ENCODE measurements around the gene LSM12.

Gene LSM12

DNA sequence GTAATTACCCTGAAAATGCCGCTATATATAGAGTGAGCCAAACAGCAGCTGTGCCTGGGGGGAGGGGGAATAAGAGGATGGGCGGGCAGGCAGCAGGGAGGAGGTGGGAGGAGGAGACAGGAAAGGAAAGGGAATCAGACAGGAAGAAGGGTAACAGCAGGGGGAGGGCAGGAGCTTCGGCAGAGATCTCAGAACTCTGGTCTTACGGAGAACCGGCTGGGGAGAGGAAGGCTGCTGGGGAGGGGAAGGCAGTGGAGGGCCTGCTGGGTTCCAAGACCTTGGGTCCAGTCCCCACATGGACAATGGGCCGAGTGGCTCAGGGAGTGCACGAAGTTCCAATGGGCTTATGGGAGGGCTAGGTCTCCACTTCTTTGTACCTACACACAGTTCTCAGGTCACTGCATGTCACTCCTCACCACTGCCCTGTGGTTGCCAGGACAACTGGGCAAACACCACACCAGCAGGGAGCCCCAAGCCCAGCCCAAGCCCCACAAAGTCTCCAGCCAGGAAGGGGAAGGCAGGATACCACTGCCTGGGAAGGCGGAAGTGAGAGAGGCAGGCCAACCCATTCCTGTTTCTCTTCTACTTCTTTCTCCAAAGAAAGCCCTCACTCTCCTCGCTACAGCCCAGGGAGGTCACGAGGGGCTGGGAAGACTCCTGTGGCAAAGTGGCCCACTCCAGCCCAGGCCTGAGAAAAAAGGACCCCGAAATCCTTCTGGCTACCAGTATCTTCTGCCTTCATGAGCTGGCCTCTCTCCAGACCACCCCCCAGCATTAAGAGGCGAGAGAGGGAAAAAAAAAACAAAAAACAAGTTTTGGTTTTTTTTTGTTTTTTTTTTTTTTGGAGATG, 29.4 kb upstream of the LSM12 start:
- DNase-seq (ENCODE audit: low read depth in 2 of 3, low spot score in 2 of 3): no peak

DNA sequence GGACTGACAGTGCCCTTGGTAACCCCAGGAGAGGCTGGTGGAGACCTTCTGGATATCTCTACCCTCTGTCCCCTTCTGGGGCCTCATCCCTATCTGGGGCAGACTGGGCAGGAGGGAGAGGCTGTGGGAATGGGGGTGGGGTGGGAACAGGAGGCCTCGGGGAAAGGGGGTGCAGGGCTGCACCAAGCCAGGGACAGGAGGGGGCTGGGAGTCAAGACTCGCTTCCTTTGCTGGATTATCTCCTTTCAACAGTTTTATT, 28.8 kb upstream of the LSM12 start:
- no peak for DNase-seq (ENCODE audit: low read depth in 2 of 3, low spot score in 2 of 3)

DNA sequence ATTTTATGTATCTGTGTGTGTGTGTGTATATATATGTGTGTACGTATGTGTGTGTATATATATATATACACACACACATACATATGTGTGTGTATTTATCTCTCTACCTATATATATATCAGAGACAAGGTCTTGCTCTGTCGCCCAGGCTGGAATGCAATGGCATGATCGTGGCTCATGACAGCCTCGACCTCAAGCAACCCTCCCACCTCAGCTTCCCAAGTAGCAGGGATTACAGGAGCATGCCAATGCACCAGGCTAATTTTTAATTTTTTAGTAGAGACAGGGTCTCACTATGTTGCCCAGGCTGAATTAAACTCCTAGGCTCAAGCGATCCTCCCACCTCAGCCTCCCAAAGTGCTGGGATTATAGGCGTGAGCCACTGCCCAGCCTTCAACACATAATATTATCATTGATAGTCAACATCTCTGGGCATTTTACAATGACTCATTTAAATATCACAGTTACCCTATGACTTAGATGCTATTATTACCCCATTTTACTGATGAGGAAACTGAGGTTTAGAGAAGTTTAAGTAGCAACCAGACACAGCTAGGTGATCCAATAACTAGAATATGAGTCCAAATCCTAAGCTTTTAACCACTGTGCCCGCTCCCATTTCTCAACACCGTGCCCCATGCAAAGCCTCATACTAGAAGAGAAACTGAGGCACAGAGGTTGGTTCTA, 28.4 kb upstream of the LSM12 start:
- DNase-seq (ENCODE audit: low read depth in 2 of 3, low spot score in 2 of 3): no peak

DNA sequence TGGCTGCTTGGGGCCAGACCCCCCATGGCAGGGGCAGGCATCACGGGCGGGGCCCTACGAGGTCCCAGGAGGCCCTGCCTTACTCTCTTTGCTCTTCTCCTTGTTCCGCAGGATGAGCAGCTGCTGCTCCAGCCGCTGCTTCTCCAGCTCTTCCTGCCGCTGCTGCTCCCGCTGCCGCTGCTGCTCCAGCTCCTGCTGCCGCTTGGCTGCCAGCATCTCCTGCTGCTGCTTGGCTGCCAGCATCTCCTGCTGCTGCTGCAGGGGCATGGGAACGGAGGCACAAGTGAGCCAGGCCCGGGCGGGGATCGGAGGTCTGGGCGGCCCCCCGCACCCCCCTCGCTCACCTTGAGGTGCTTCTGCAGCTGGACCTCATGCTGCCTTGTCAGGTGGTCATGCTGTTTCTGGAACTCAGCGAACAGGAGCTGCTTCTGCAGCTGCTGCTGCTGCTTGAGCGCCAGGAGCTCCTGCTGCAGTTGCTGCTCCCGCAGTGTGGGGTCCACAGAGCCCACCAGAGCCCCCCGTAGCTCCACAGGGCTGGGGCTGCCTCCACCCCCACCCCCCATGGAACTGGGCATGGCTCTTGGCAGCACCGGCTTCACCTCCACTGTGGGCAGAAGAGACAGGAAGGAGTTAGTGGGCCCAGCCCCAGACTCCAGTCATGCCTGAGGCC, 26.9 kb upstream of the LSM12 start:
- DNase-seq (ENCODE audit: low read depth in 2 of 3, low spot score in 2 of 3): no peak

DNA sequence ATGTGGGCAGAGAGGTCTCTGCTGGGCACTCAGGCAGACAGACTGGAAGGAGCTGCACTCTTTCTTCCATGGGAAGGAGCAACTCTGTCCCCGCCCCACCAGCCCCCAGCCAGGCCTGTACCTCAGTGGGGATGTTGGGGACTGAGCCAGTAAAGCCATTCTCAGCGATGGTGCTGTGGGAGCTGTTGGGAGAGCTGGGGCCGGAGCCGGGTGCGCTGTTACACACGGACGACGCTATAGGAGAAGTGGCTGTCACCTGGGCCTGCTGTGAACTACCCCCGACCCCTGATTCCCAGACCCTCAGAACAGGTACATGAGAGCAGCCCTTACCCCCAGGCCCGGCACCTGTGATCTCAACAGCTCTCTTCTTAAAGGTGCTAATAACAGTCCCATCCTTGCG, 25.6 kb upstream of the LSM12 start:
- DNase-seq (ENCODE audit: low read depth in 2 of 3, low spot score in 2 of 3): no peak

DNA sequence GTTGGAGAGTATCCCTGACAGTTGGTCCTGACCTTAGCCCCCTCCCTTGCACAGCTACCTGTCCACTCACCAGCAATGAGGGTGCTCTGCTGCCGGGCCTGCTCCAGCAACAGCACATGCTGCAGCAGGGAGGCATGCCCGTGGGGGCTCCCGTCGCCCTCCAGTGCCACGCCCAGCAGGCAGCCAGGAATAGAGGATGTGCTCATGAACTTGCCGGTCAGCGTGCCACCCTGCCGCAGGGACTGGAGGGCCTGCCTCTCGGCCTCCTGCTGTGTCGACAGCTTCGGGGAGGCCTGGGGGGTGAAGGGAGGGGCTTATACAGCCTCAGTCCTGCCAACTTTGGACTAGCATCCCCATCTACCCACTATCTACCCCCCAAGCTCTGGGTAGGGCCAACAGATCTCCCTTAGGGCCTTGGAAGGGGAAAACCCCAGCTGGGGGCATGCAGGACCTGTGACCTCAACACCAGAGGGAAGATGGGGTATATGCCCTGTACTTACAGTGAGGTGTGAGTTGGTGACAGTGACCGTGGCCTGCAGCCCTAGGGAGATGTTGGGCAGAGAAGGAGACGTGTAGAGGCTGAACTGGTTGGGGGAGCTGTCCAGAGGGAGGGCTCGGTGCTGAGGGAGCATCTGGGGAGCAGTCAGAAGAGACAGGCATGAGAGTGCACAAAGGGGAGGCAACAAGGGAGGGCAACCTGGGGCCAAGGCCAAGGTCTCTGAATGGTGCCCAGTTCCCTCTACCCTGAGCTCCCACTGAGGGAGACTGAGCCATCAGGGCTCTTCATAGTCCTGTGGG, 24.9 kb upstream of the LSM12 start:
- DNase-seq (ENCODE audit: low read depth in 2 of 3, low spot score in 2 of 3): no peak

DNA sequence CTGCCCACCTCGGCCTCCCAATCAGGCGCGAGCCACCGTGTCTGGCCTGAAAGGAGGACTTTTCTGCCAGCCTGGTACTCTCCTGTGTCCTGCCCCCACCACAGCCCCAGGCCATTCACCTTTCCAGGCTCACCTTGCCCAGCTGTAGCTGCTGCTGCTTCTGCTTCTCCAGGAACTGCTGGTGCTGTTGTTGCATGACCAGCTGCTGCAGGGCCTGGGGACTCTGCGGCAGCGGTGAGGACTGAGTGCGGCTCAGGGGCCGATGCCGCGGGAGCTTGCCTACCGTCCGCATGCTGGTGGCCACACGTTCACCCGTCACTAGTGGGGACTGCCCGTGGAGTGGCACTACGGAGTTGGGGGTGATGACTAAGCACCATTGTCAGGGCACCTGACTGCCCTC, 21.8 kb upstream of the LSM12 start:
- no peak for DNase-seq (ENCODE audit: low read depth in 2 of 3, low spot score in 2 of 3)

DNA sequence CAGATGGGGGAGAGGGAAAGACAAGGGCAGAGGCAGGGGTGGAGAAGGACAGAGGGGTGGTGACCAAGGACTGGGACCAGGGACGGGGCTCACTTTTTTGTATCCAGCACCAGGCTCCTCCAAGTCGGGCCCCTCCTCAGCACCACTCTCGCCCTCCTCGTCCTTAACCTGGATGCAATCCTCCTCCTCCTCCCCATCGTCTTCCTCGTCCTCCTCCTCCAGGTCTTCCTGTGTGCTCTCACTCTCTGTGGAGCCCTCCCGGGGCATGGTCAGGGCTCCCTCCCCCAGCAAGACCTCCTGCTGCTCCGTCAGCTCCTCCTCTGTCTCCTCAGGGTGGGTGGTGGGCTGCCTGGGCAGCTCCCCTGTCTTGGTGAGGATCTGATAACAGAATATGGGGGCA, 20.8 kb upstream of the LSM12 start:
- no peak for DNase-seq (ENCODE audit: low read depth in 2 of 3, low spot score in 2 of 3)

DNA sequence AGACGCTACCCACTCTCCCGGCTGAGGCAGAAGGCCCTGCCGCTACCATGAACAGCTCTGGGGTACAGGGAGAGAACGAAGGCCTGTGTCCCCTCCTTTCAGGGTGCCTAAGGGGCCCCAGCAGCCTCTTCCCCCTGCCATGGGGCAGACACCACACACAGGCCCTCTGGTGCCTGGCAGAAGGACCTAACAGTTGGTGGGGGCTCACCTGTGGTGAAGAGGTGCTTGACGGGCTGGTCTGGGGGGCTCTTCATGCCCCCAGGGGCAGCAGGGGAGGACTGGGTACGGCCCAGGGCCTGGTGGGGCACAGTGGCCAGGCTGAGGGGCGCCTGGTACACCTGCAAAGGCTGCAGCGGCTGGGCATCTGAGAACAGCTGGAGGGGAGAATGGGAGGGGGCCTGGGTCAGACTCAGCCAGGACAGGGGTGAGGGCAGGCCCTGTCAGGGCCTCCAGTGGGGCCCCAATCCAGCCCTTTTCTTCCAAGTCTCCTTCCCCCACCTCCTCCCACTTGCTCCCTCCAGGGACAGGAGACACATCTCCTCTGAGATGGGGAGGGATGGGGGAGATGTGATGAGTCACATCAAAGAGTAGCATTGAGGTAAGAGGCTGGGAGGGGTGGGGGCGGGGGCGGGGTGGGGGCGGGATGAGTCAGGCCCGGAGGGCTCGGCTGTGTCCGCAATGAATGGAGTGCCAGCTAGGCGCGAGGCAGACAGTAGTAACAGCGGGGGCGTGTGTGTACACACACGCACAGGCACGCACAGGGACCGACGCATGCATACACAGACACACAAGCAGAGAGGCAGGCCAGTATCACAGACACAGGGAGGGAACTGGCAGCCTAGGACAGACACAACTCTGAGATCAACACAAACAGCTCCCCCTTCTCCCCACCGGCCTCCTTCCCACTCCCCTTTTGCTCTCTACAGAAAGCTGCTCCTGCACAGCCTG, 20.2 kb upstream of the LSM12 start:
- peak in 2 of 3 experiments; percentile 30 to 33 for DNase-seq (ENCODE audit: low read depth in 2 of 3, low spot score in 2 of 3)

DNA sequence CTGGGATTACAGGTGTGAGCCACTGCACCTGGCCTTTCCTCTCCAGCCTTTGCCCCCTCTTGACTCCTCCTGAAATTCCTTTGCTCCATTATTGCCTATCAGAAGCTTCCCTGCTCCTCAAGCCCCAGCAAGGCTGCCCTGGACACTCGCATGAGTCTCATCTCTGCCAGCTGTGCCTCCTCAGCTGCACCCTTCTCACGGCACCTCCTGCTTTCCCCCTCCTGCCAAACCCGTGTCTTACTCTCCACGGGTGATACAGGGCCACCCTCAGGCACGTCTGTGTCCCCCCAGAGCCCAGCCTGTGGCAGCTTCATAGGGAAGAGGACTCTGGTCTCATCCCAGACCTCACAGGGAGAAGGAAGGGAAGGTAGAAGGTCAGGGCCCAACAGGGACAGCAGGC, 19.4 kb upstream of the LSM12 start:
- DNase-seq (ENCODE audit: low read depth in 2 of 3, low spot score in 2 of 3): no peak

DNA sequence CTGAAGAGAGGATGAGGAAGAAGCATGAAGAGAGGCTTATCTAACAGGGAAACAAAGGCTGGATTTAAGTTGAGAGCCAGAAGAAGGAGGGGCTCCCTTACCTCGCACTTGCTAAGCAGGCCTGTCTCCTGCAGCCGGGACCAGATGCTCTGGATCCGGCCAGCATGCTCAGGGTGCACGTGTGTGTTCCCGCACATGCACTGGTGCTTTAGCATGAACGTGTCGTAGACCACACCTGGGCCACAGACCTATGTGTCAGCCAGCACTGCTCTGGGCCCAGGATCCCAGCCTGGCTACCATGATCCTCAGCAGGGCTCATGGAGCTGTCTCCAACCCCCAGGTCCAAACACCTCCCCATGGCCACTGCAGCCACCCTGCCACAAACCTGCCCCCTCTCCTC, 18.4 kb upstream of the LSM12 start:
- DNase-seq (ENCODE audit: low read depth in 2 of 3, low spot score in 2 of 3): no peak

DNA sequence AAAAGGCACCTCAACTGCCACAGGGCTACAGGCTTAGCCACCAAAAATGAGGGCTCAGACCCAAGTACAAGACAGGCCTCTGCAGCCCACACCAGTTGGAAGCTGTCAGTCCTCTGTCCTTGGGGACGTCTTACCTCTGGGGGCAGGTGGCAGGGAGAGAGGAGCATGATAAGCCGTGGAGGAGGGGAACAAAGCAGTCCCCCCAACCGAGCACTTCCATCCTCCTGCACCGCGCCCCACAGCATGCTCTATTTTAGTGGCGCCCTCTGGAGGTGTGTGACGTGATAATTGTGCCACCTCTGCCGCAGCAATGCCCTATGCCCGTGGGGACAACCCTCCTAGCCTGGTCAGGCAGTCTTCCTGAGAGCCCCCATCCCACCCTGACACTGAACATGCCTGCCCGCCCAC, 17.7 kb upstream of the LSM12 start:
- DNase-seq (ENCODE audit: low read depth in 2 of 3, low spot score in 2 of 3): no peak

DNA sequence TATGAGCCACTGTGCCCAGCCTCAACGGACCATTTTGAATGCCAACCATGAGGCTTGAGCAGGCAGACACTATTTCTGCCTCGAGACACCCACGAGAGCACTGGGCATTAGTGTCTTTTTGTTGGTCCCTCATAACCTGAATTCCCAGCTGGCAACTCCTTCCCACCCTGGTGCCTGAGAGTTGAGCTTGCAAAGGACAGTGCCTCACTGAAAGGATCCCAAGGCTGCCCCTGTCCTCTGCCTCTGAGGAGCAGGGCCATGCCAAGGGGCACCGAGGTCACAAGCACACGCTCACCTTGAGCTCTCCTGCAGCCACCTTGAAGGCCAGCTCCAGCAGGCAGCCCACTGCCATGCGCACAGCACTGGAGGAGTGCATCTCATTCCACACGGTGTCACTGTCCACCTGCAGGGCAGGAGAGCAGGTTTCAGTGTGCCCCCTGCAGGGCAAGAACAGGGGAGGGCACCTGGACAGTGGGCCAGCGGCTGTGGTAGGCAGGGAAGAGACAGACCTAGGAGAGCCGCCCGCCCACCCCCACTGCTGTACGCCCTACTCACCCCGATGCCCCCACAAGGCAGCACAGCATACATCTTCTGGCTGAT, 16.9 kb upstream of the LSM12 start:
- no peak for DNase-seq (ENCODE audit: low read depth in 2 of 3, low spot score in 2 of 3)

DNA sequence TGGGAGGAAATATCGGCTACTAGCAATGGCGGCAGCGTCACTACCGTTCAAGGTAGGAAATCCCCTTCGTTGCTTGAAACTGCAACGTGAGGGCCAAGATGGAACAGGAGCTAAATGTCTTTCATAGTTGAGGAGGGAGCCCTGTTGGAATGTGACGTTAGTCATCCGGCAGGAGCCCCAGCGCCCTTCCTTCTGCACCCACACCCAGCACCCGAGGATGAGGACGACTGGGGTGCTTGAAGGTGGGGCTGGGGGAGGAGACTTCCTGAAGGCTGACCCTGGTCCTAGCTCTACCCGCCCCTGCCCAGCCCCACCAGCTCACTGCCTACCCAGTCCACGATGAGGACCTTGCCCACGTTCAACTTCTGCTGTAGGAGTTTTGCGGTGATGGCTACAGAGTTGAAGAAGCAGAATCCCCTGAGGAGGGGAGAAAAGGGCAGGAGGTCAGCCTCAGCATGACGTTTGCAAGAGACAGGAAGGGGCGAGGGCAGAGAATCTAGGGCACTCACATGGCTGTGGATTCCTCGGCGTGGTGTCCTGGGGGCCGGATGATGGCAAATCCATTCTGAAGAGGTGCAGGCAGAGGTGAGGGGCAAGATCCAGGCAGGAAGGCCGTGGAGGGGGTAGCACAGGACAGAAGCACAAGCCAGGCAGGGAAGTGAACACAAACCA, 15.9 kb upstream of the LSM12 start:
- no peak for DNase-seq (ENCODE audit: low read depth in 2 of 3, low spot score in 2 of 3)

DNA sequence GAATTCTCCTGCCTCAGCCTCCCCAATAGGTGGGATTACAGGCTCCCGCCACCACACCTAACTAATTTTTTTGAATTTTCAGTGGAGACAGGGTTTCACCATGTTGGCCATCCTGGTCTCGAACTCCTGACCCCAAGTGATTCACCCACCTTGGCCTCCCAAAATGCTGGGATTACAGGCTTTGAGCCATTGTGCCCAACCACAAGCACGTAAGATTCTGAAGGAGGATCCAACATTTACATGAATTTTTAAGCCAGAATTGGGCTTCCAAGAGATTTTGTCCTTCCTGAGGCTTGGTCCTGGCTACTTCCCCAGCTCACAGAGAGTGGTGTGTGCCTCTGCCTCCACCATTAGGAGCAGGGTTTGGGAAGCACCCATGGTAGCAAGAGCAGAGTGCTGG, 15.2 kb upstream of the LSM12 start:
- no peak for DNase-seq (ENCODE audit: low read depth in 2 of 3, low spot score in 2 of 3)

DNA sequence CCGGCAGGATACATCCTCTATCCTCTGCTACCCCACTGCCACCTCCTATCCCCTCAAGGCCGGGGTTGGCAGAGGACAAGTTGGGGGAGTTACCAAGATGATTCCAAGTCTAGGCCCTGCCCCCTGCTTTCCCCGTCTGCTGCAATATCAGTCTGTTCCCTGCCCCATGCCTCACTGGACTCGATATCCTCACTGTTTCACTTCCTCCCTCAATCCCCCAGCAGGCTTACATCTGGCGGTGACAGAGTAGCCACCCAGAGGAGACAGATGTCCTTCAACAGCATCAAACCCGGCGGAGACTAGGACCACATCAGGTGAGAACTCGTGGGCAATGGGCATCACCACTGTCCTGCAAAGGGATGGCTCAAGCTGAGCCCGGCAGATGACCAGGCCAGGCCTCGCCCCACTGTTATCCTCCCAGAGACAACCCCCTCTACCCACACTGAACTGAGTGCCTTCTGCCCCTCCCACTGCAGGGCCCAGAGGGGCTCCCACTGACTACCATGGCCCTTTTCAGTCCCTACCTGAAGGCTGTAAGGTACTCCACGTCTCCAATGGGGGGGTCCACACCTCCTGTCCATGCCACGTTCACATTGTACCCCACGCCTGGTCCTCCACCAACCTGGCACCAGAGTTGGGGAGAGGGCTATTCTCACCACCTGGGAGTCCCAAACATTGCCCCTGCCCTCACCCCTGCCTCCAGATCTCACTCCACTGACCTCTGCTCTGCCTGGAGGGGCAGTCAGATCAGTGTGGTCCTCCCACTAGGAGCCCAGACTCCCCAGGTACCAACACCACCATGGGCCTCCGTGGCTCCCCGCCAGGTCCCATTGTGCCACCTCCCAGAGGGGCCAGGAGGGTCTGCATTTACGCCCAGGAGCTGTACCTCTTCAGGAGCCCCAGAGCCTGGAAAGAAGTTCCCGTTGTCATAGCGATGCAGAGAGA, 13.7 kb upstream of the LSM12 start:
- DNase-seq (ENCODE audit: low read depth in 2 of 3, low spot score in 2 of 3): no peak

DNA sequence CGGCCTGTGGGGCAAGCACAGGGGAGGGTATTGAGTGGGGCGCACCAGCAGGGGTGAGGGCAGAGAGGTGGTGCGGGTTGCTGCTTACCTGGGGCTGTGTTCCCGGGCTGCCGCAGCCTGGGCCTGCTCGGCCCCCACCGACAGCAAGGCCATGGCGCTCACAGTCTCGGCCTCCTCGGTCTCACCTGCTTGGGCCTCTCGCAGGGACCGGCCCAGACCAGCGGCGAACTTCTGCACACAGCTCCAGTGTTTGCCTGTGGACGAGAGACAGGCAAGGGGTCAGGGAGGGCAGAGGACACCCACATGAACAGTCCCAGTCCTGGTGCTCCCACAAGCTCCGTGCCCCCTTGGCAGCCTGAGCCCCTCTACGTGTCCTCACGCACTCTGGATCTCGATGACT, 11.9 kb upstream of the LSM12 start:
- no peak for DNase-seq (ENCODE audit: low read depth in 2 of 3, low spot score in 2 of 3)

DNA sequence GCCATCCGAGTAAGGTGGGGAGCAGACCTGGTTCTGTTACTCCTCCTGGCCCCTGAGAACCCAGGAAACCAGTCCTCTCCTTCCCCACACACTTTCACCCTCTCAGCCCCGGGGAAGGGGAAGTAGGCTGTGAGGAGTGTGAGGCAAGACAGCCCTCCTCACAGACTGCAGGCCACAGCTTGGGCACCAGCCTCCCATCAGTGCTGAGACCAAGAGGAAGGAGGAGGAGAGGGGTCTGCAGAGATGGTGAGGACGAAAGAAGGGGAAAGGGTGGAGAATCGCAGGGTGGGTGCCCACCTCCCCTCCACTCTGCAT, 11.1 kb upstream of the LSM12 start:
- DNase-seq (ENCODE audit: low read depth in 2 of 3, low spot score in 2 of 3): no peak
